HEK293 (cell line): ENCODE measurements around the gene TLE1.

Experiments used
- CTCF ChIA-PET: fragments of 350-600 bp; formaldehyde crosslinking; extraction: SDS; loops from one replicate; lab custom pipeline; 2021; ENCODE audit warnings: antibody characterized with exemption; lab: Yijun Ruan, JAX
- POLR2A ChIA-PET: fragments of 300-600 bp; formaldehyde crosslinking; extraction: SDS; loops from one replicate; lab custom pipeline; 2020; ENCODE audit warnings: antibody characterized with exemption, inconsistent platforms; lab: Yijun Ruan, JAX
- H3K27ac ChIP-seq: fragments of 200-500 bp; sonication (Bioruptor generic); 2 replicates; pipeline ENCODE4 v1.5.1; 2014; ENCODE audit warnings: low read depth, low read length, control low read depth, inconsistent platforms; ENCODE audit errors: extremely low read depth
- H3K36me3 ChIP-seq, 2 experiments: fragments of 200-500 bp in 1 of 2; sonication (Bioruptor generic) in 1 of 2; 1 replicate in 1 of 2; 2 replicates in 1 of 2; pipeline ENCODE4 v1.5.1; 2014 to 2017; ENCODE audit warnings: inconsistent platforms in 2 of 2, low read length in 2 of 2; ENCODE audit not compliant: control insufficient read depth in 2 of 2, insufficient read depth in 1 of 2
- H3K4me1 ChIP-seq: fragments of 200-500 bp; sonication (Bioruptor generic); 2 replicates; pipeline ENCODE4 v1.5.1; 2014; ENCODE audit warnings: mild to moderate bottlenecking, low read length, inconsistent platforms; ENCODE audit not compliant: control insufficient read depth, insufficient read depth
- H3K4me3 ChIP-seq: 2 replicates; pipeline ENCODE4 v1.5.1; 2011; ENCODE audit warnings: low read depth, mild to moderate bottlenecking, control low read depth, low read length, moderate library complexity
- H3K9me3 ChIP-seq: fragments of 200-500 bp; sonication (Bioruptor generic); 2 replicates; pipeline ENCODE4 v1.5.1; 2014; ENCODE audit warnings: low read depth, low read length, inconsistent platforms; ENCODE audit not compliant: control insufficient read depth, insufficient read depth
- GLI4 ChIP-seq: fragments of 450-650 bp; formaldehyde crosslinking; IDR thresholded peaks from 2 replicates; pipeline ENCODE4 v1.5.1; 2016; ENCODE audit warnings: missing biosample characterization, missing genetic modification characterization
- PBX3 ChIP-seq: sonication (generic); formaldehyde crosslinking; IDR thresholded peaks from 2 replicates; pipeline ENCODE4 v1.8.1; 2022; ENCODE audit warnings: mild to moderate bottlenecking, moderate library complexity, missing genetic modification reagents
- PRDM2 ChIP-seq: fragments of 450-650 bp; formaldehyde crosslinking; IDR thresholded peaks from 2 replicates; pipeline ENCODE4 v1.5.1; 2016; ENCODE audit warnings: missing biosample characterization, missing genetic modification characterization, borderline replicate concordance
- SETDB1 ChIP-seq: IDR thresholded peaks from one replicate; pipeline ENCODE4 v1.6.1; 2017; ENCODE audit warnings: mild to moderate bottlenecking, low read length, moderate library complexity, mixed read lengths; ENCODE audit not compliant: insufficient read length
- YY2 ChIP-seq: fragments of 450-650 bp; formaldehyde crosslinking; IDR thresholded peaks from 2 replicates; pipeline ENCODE4 v1.5.1; 2016; ENCODE audit warnings: missing biosample characterization, missing genetic modification characterization
- ZNF133 ChIP-seq: fragments of 450-650 bp; formaldehyde crosslinking; IDR thresholded peaks from 2 replicates; pipeline ENCODE4 v1.5.1; 2016; ENCODE audit warnings: missing biosample characterization, missing genetic modification characterization
- ZNF148 ChIP-seq: fragments of 450-650 bp; formaldehyde crosslinking; IDR thresholded peaks from 2 replicates; pipeline ENCODE4 v1.5.0; 2017; ENCODE audit warnings: missing biosample characterization, missing genetic modification characterization, borderline replicate concordance
- ZNF174 ChIP-seq: fragments of 450-650 bp; formaldehyde crosslinking; IDR thresholded peaks from 2 replicates; pipeline ENCODE4 v1.5.0; 2017; ENCODE audit warnings: missing biosample characterization, mild to moderate bottlenecking, missing genetic modification characterization
- ZNF214 ChIP-seq: fragments of 450-650 bp; formaldehyde crosslinking; IDR thresholded peaks from 2 replicates; pipeline ENCODE4 v1.5.1; 2017; ENCODE audit warnings: missing biosample characterization, mild to moderate bottlenecking, missing genetic modification characterization, borderline replicate concordance
- ZNF26 ChIP-seq: fragments of 450-650 bp; formaldehyde crosslinking; IDR thresholded peaks from 2 replicates; pipeline ENCODE4 v1.5.1; 2016; ENCODE audit warnings: missing biosample characterization, missing genetic modification characterization
- ZNF391 ChIP-seq: fragments of 450-650 bp; formaldehyde crosslinking; IDR thresholded peaks from 2 replicates; pipeline ENCODE4 v1.5.1; 2016; ENCODE audit warnings: low read depth, missing biosample characterization, missing genetic modification characterization, borderline replicate concordance
- ZNF398 ChIP-seq: fragments of 450-650 bp; formaldehyde crosslinking; IDR thresholded peaks from 2 replicates; pipeline ENCODE4 v1.5.1; 2017; ENCODE audit warnings: missing biosample characterization, missing genetic modification characterization
- ZNF404 ChIP-seq: fragments of 450-650 bp; formaldehyde crosslinking; IDR thresholded peaks from 2 replicates; pipeline ENCODE4 v1.5.1; 2017; ENCODE audit warnings: missing biosample characterization, missing genetic modification characterization
- ZNF621 ChIP-seq: fragments of 450-650 bp; formaldehyde crosslinking; IDR thresholded peaks from 2 replicates; pipeline ENCODE4 v1.5.1; 2017; ENCODE audit warnings: missing biosample characterization, missing genetic modification characterization
- ZNF629 ChIP-seq: fragments of 450-650 bp; formaldehyde crosslinking; IDR thresholded peaks from 2 replicates; pipeline ENCODE4 v1.5.1; 2017; ENCODE audit warnings: missing biosample characterization, missing genetic modification characterization
- ZNF701 ChIP-seq: fragments of 450-650 bp; formaldehyde crosslinking; IDR thresholded peaks from 2 replicates; pipeline ENCODE4 v1.5.1; 2016; ENCODE audit warnings: missing biosample characterization, missing genetic modification characterization
- ZNF704 ChIP-seq: fragments of 450-650 bp; formaldehyde crosslinking; IDR thresholded peaks from 2 replicates; pipeline ENCODE4 v1.5.1; 2016; ENCODE audit warnings: missing biosample characterization, missing genetic modification characterization
- ZNF777 ChIP-seq: fragments of 450-650 bp; formaldehyde crosslinking; IDR thresholded peaks from 2 replicates; pipeline ENCODE4 v1.5.1; 2017; ENCODE audit warnings: missing biosample characterization, missing genetic modification characterization, borderline replicate concordance

TLE1 gene

GRCh38 chr9:81539317-81539716, 150.0 kb downstream of the TLE1 start:
- H3K9me3 ChIP-seq, result no peaks in the 10 kb centered on the region
- ChIA-PET POLR2A (no interaction called here), CTCF (no interaction called here)
- no peaks in the 10 kb centered on the region for H3K4me1 ChIP-seq
- H3K36me3 ChIP-seq, result no peaks in the 10 kb centered on the region
- H3K4me3 ChIP-seq, result no peak overlapping the region
- H3K27ac ChIP-seq, result no peak overlapping the region
- no peak for TF ChIP-seq YY2 (tag by site-specific recombination)
- no peak for TF ChIP-seq ZNF26 (tag by site-specific recombination)
- TF ChIP-seq SETDB1, result no peak
- TF ChIP-seq ZNF701 (tag by site-specific recombination), result no peak
- TF ChIP-seq ZNF404 (tag by site-specific recombination), result no peak
- no peak for TF ChIP-seq ZNF629 (tag by site-specific recombination)
- no peak for TF ChIP-seq ZNF621 (tag by site-specific recombination)

- no peak overlapping the region for H3K27ac ChIP-seq
- H3K4me3 ChIP-seq, result no peak overlapping the region
- no peaks in the 10 kb centered on the region for H3K4me1 ChIP-seq
- TF ChIP-seq ZNF704, result no peak
- no peak for TF ChIP-seq ZNF398 (tag by site-specific recombination)
- no peak for TF ChIP-seq GLI4 (tag by site-specific recombination)
- TF ChIP-seq ZNF214, result no peak
- no peak for TF ChIP-seq ZNF174 (tag by site-specific recombination)
- no peak for TF ChIP-seq ZNF133 (tag by site-specific recombination)
- no peak for TF ChIP-seq ZNF148 (tag by site-specific recombination)
- POLR2A ChIA-PET, result no interaction called here
- CTCF ChIA-PET, result interaction anchor here (0.9 kb wide), 1 partner anchor 506 kb away, joined by 3 read pairs; no protein-coding TSS in a partner anchor
- no peaks in the 10 kb centered on the region for H3K9me3 ChIP-seq
- H3K36me3 ChIP-seq, result no peaks in the 10 kb centered on the region
These were observed 150.5 kb downstream of the TLE1 start for GRCh38 chr9:81538890-81539289.

- ChIA-PET CTCF (interaction anchor here (0.8 to 2.5 kb wide), 4 partner anchors 12 to 505 kb away, joined by 3 to 9 read pairs (median 3); no protein-coding TSS in a partner anchor), POLR2A (no interaction called here)
- no peak overlapping the region for H3K4me3 ChIP-seq
- H3K4me1 ChIP-seq, result no peaks in the 10 kb centered on the region
- H3K36me3 ChIP-seq, result no peaks in the 10 kb centered on the region
- H3K27ac ChIP-seq, result no peak overlapping the region
- H3K9me3 ChIP-seq, result no peaks in the 10 kb centered on the region
- TF ChIP-seq ZNF391 (tag by site-specific recombination) (no peak), ZNF777 (tag by site-specific recombination) (no peak), PBX3 (no peak), PRDM2 (no peak)
These were observed 151.4 kb downstream of the TLE1 start for GRCh38 chr9:81537964-81538363.
